Activated CD8-positive, alpha-beta T cell treated with anti-CD3 and anti-CD28 coated beads for 36 hours (primary cell): ENCODE measurements around the gene TCEANC2. TPM values are rescaled to one million over a fixed set of nuclear protein-coding genes. Genes with fewer than 3 reads are reported as not detected.
"Not testable (repeated sequence)": the region's sequence is repeated elsewhere in the genome, so short reads cannot be mapped to it uniquely, and the experiment has no call there.

ENCODE experiments used
- ATAC-seq: fragments of 200-7000 bp; cut with Tn5 transposase; one replicate; pipeline ENCODE4 v1.10.0; 2021; ENCODE audit warnings: mild to moderate bottlenecking, moderate library complexity
- CTCF ChIA-PET: fragments of 350-600 bp; sonication (Branson Sonifier 250); formaldehyde crosslinking; loops from one replicate; lab custom pipeline; 2021; ENCODE audit warnings: antibody characterized with exemption; lab: Charles Lee
- POLR2A ChIA-PET: fragments of 350-600 bp; sonication (Branson Sonifier 250); formaldehyde crosslinking; loops from one replicate; lab custom pipeline; 2021; ENCODE audit warnings: antibody characterized with exemption; lab: Charles Lee
- DNase-seq: peaks from one replicate; pipeline ENCODE4 v3.0.0-alpha.2; 2020
- H3K27ac Mint-ChIP-seq: one replicate; pipeline ENCODE4 v1.8.0; 2021; ENCODE audit warnings: mild to moderate bottlenecking, mixed read lengths
- H3K27me3 Mint-ChIP-seq: one replicate; pipeline ENCODE4 v1.8.0; 2021; ENCODE audit warnings: mixed read lengths
- H3K36me3 Mint-ChIP-seq: one replicate; pipeline ENCODE4 v1.8.0; 2021; ENCODE audit warnings: low read depth, mixed read lengths
- H3K4me1 Mint-ChIP-seq: one replicate; pipeline ENCODE4 v1.8.0; 2021; ENCODE audit warnings: low read depth, mixed read lengths
- H3K4me3 Mint-ChIP-seq: one replicate; pipeline ENCODE4 v1.8.0; 2021; ENCODE audit warnings: mild to moderate bottlenecking, moderate library complexity, mixed read lengths
- H3K9me3 Mint-ChIP-seq: one replicate; pipeline ENCODE4 v1.8.0; 2021; ENCODE audit warnings: mixed read lengths
- CTCF ChIP-seq: fragments of 200-600 bp; IDR thresholded peaks from one replicate; pipeline ENCODE4 v1.8.0; 2022; ENCODE audit warnings: antibody characterized with exemption, mild to moderate bottlenecking
- intact Hi-C: fragments of 100-400 bp; cut with micrococcal nuclease; formaldehyde crosslinking; loops from one replicate; pipeline ENCODE4 v1.10.0; 2022
- total RNA-seq, 2 experiments: library from RNA; stranded (reverse); gene quantifications; one replicate each; pipeline ENCODE4 v1.2.3, GENCODE V29; 2021

TCEANC2 gene
- 10 to 100 TPM; 11.1 to 11.2 TPM for total RNA-seq

DNA sequence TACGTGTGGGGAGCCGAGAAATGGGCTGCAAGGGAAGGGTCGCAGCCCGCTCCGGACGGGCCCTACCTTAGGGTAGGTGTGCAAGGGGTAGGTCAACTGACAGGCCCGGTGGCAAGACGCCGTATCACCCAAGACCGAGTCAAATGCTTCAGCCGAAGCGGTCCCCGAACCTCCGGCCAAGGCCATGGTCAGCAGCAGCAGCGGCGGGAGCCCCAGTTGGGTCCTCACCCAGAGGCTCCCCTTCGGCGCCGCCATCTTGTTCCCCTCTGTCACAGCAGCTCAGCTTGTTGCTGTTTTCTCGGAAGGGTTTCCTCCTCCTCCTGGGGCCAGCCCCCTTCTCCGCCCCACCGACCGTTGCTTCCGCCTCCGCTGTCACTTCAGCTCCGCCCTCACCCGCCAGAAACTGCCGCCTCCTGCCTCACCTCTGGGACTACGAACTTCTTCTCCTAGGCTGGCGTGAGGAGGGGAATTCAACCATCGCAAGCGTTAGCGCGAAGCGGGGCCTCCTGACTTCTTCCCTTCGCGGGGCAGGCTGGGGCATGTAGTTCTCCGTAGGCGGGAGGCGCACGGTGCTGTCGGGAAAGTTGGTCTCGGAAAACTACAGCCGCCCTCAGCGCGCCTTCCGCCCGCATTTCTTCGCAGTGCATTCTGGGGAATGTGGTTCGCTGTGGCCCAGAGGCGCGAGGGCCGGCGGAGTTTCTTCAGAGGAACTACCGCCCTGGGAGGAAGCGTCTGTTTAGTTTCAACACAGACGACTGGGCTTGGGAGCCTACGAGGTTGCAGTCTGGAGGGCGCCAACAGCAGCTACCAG, at the start of gene TCEANC2, which contains the start of gene TMEM59:
TCEANC2 (plus strand) TSS at position 675 of the 811 bp plus-strand sequence. CDS start 815 bp downstream, outside the sequence.
TMEM59 (minus strand) TSS at position 271 of the 811 bp plus-strand sequence; CDS start at position 255, 16 bp downstream.
- no peak for TF ChIP-seq CTCF
- DNase-seq (peak; percentile 99), ATAC-seq (peak; percentile 95)
- H3K4me1 Mint-ChIP-seq = peaks cover 31% of the 10 kb centered on the region
- CTCF ChIA-PET = interaction anchor here (0.8 to 4.1 kb wide), 10 partner anchors 9 to 722 kb away, joined by 3 to 14 read pairs (median 4); partner anchors contain the start of gene NDC1
- intact Hi-C loops = loop anchor here (5.0 kb wide), 3 partner anchors 166 to 354 kb away; partner anchors contain the start of genes NDC1, SSBP3 and YIPF1
- H3K27me3 Mint-ChIP-seq = no peaks in the 10 kb centered on the region
- POLR2A ChIA-PET = interaction anchor here (1.0 to 1.8 kb wide), 4 partner anchors 13 to 216 kb away, joined by 3 to 7 read pairs (median 4); no protein-coding TSS in a partner anchor
- no peaks in the 10 kb centered on the region for H3K9me3 Mint-ChIP-seq
- no peak within 1 kb of the TSS for H3K4me3 Mint-ChIP-seq
- no peak within 1 kb of the TSS for H3K27ac Mint-ChIP-seq
- H3K36me3 Mint-ChIP-seq = peaks cover 19% of the 10 kb centered on the region

DNA sequence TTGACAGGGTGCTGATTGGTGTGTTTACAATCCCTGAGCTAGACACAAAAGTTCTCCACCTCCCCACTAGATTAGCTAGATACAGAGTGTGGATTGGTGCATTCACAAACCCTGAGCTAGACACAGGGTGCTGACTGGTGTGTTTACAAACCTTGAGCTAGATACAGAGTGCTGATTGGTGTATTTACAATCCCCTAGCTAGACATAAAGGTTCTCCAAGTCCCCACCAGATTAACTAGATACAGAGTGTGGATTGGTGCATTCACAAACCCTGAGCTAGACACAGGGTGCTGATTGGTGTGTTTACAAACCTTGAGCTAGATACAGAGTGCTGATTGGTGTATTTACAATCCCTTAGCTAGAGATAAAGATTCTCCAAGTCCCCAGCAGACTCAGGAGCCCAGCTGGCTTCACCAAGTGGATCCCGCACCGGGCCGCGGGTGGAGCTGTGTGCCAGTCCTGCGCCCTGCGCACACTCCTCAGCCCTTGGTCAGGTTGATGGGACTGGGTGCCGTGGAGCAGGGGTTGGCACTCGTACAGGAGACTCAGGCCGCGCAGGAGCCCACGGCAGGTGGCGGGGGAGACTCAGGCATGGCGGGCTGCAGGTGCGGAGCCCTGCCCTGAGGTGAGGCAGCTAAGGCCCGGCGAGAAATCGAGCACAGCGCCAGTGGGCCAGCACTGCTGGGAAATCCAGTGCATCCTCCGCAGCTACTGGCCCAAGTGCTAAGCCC, 49.5 kb upstream of the TCEANC2 start:
- H3K27me3 Mint-ChIP-seq, intact Hi-C loops, H3K36me3 Mint-ChIP-seq, H3K9me3 Mint-ChIP-seq, ATAC-seq, H3K4me1 Mint-ChIP-seq, POLR2A ChIA-PET, H3K4me3 Mint-ChIP-seq, H3K27ac Mint-ChIP-seq, DNase-seq: not testable (repeated sequence)
- CTCF ChIA-PET = interaction anchor here (0.7 to 1.0 kb wide), 2 partner anchors 11 to 38 kb away, joined by 3 to 5 read pairs; no protein-coding TSS in a partner anchor

GRCh38 chr1:54004481-54005049, 48.8 kb upstream of the TCEANC2 start:
- POLR2A ChIA-PET = no interaction called here
- no peak for TF ChIP-seq CTCF

GRCh38 chr1:54006508-54006907, 46.9 kb upstream of the TCEANC2 start:
- CTCF ChIA-PET = no interaction called here
- POLR2A ChIA-PET = interaction anchor here (1.2 kb wide), 1 partner anchor 55 kb away, joined by 6 read pairs; no protein-coding TSS in a partner anchor
- DNase-seq = no peak
- ATAC-seq = no peak
- Mint-ChIP-seq H3K27ac (no peak overlapping the region), H3K36me3 (no peaks in the 10 kb centered on the region), H3K4me1 (no peaks in the 10 kb centered on the region), H3K27me3 (peaks cover 2% of the 10 kb centered on the region), H3K9me3 (peaks cover 2% of the 10 kb centered on the region), H3K4me3 (no peak overlapping the region)
- TF ChIP-seq CTCF = no peak
- intact Hi-C loops = no loop called here

More at GRCh38 chr1:54004481-54005049, 48.8 kb upstream of the TCEANC2 start:
- H3K36me3 Mint-ChIP-seq = no peaks in the 10 kb centered on the region
- H3K4me1 Mint-ChIP-seq = no peaks in the 10 kb centered on the region
- DNase-seq (no peak), ATAC-seq (no peak)
- no peak overlapping the region for H3K4me3 Mint-ChIP-seq
- H3K27me3 Mint-ChIP-seq = no peaks in the 10 kb centered on the region
- no peak overlapping the region for H3K27ac Mint-ChIP-seq
- peaks cover 2% of the 10 kb centered on the region for H3K9me3 Mint-ChIP-seq
- intact Hi-C loops = no loop called here
- CTCF ChIA-PET = interaction anchor here (0.5 kb wide), 1 partner anchor 144 kb away, joined by 4 read pairs; no protein-coding TSS in a partner anchor

- intact Hi-C loops = no loop called here
- H3K4me3 Mint-ChIP-seq = no peak overlapping the region
- CTCF ChIA-PET = interaction anchor here (1.3 kb wide), 1 partner anchor 147 kb away, joined by 3 read pairs; no protein-coding TSS in a partner anchor
- no peak overlapping the region for H3K27ac Mint-ChIP-seq
- TF ChIP-seq CTCF = no peak
- H3K27me3 Mint-ChIP-seq = peaks cover 2% of the 10 kb centered on the region
- POLR2A ChIA-PET = interaction anchor here (0.6 kb wide), 1 partner anchor 83 kb away, joined by 3 read pairs; no protein-coding TSS in a partner anchor
- no peak for DNase-seq
- ATAC-seq = no peak
- no peaks in the 10 kb centered on the region for H3K4me1 Mint-ChIP-seq
- H3K36me3 Mint-ChIP-seq = no peaks in the 10 kb centered on the region
- peaks cover 2% of the 10 kb centered on the region for H3K9me3 Mint-ChIP-seq
Measured at GRCh38 chr1:54007613-54008012, 45.8 kb upstream of the TCEANC2 start.
